OCI-LY7 (cell line): Measurements from ENCODE around the gene ZCCHC14. TPM values are rescaled to one million over a fixed set of nuclear protein-coding genes. Genes with fewer than 3 reads are reported as not detected.
A peak's percentile ranks its signal among the peaks of the same experiment; 100 is the strongest.

Experiments used
- BruUV-seq: library from RNA; stranded (reverse); fragments of 400-500 nt; replicated peaks from 2 replicates; lab custom pipeline; 2021; lab: Mats Ljungman, UMichigan
- CTCF ChIA-PET: fragments of 300-600 bp; sonication (Branson Sonifier 250); formaldehyde crosslinking; loops from one replicate; lab custom pipeline; 2022; ENCODE audit warnings: antibody characterized with exemption; ENCODE audit not compliant: unreplicated experiment; lab: Charles Lee
- POLR2A ChIA-PET: fragments of 300-600 bp; sonication (Branson Sonifier 250); formaldehyde crosslinking; loops from one replicate; lab custom pipeline; 2022; ENCODE audit warnings: antibody characterized with exemption; lab: Charles Lee
- DNase-seq: peaks from one replicate; pipeline ENCODE4 v3.0.0-alpha.2; 2015; ENCODE audit warnings: low spot score
- H2AFZ ChIP-seq: fragments of 200-600 bp; sonication (generic), shearing (Covaris generic); 2 replicates; pipeline ENCODE4 v1.6.1; 2014; ENCODE audit warnings: mild to moderate bottlenecking, antibody characterized with exemption, low read length, moderate library complexity
- H3K27ac ChIP-seq: fragments of 200-600 bp; sonication (generic); 2 replicates; pipeline ENCODE4 v1.5.1; 2014; ENCODE audit warnings: mixed run types, low read depth, mild to moderate bottlenecking, moderate library complexity, low read length, inconsistent platforms; ENCODE audit not compliant: poor library complexity, severe bottlenecking
- H3K36me3 ChIP-seq: fragments of 200-600 bp; sonication (generic); 2 replicates; pipeline ENCODE4 v1.6.1; 2014; ENCODE audit warnings: mild to moderate bottlenecking, antibody characterized with exemption, low read length, moderate library complexity, mixed read lengths; ENCODE audit not compliant: insufficient read depth
- H3K4me1 ChIP-seq: fragments of 200-600 bp; sonication (generic); 2 replicates; pipeline ENCODE4 v1.5.1; 2014; ENCODE audit warnings: mild to moderate bottlenecking, low read length; ENCODE audit not compliant: insufficient read depth, poor library complexity, severe bottlenecking
- H3K4me2 ChIP-seq: fragments of 200-600 bp; sonication (generic); 2 replicates; pipeline ENCODE4 v1.6.1; 2014; ENCODE audit warnings: mild to moderate bottlenecking, low read length
- H3K4me3 ChIP-seq: fragments of 200-600 bp; sonication (generic); 2 replicates; pipeline ENCODE4 v1.5.1; 2014; ENCODE audit warnings: mild to moderate bottlenecking, low read depth, low read length; ENCODE audit not compliant: poor library complexity, severe bottlenecking
- H3K79me2 ChIP-seq: fragments of 200-600 bp; sonication (generic); 2 replicates; pipeline ENCODE4 v1.6.1; 2016; ENCODE audit warnings: low read depth, mild to moderate bottlenecking, low read length, moderate library complexity, mixed read lengths; ENCODE audit not compliant: insufficient read depth
- H3K9me2 ChIP-seq: fragments of 200-600 bp; sonication (generic); 2 replicates; pipeline ENCODE4 v1.6.1; 2016; ENCODE audit warnings: mild to moderate bottlenecking, low read length, mixed read lengths; ENCODE audit not compliant: insufficient read depth
- H3K9me3 ChIP-seq: fragments of 200-600 bp; sonication (generic); 2 replicates; pipeline ENCODE4 v1.6.1; 2014; ENCODE audit warnings: mild to moderate bottlenecking, mixed run types, low read length, mixed read lengths
- H4K20me1 ChIP-seq: fragments of 200-600 bp; sonication (generic); 2 replicates; pipeline ENCODE4 v1.6.1; 2014; ENCODE audit warnings: mild to moderate bottlenecking, antibody characterized with exemption, low read length, moderate library complexity, mixed read lengths; ENCODE audit not compliant: insufficient read depth
- EZH2phosphoT487 ChIP-seq: fragments of 200-600 bp; sonication (generic); IDR thresholded peaks from 2 replicates; pipeline ENCODE4 v1.6.1; 2018; ENCODE audit warnings: low read depth, borderline replicate concordance, mild to moderate bottlenecking, mixed run types, antibody characterized with exemption, low read length, moderate library complexity, mixed read lengths
- intact Hi-C: fragments of 100-400 bp; cut with micrococcal nuclease; formaldehyde crosslinking; loops from one replicate; pipeline ENCODE4 v1.10.0; 2022; ENCODE audit not compliant: unreplicated experiment
- total RNA-seq, 2 experiments: library from RNA; depleted of rRNA in 1 of 2; stranded (reverse); fragments of >200 nt in 1 of 2; shearing (Covaris generic) in 1 of 2; gene quantifications; 2 replicates each; pipeline ENCODE4 v1.2.3, GENCODE V29; 2014 to 2022
- TF ChIP-seq, protein P1 (sequence below): fragments of 200-600 bp; sonication (generic); conservative IDR thresholded peaks from 2 replicates; pipeline ENCODE4 v1.5.1; 2014; ENCODE audit warnings: mild to moderate bottlenecking, antibody characterized with exemption, low read length, moderate library complexity, mixed read lengths

Gene ZCCHC14
- total RNA-seq, 2 experiments from 2014 or later, result 8.5 to 17.1 TPM

DNA sequence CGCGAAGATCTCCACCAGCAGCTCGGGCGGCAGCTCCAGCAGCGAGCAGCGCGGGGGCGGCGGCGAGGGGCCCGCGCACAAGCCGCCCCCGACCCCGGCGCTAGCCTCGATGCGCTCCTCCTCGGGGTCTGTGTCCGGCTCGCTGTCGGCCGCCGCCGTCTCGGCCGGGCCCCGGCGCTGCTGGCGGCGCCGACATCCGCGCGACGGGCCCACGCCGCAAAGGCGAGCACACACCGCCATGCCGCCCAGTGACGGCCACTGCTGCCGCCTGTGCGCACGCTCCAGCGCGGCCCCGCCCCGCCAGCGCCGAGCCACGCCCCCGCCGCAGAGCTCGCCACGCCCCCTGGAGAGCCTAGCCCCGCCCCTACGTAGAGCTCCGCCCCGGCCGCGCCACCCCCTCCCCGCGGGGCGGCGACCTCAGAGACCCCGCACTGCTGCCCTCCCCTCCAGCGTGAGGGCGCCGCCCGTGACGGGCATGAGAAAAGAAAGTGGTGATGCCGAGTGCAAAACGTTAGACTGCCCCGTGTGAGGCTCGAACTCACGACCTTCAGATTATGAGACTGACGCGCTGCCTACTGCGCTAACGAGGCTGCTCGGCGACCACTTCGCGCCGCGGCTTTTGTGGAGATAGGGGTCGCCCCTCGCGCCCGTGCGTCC, 109.2 kb downstream of the ZCCHC14 start, which contains the start of gene FBXO31:
Gene FBXO31, minus strand, starts transcription at position 272 of the 657 bp plus-strand sequence. Its CDS starts 32 bp downstream, at position 240.
- H2AFZ ChIP-seq, result peak within 1 kb of the TSS; percentile 63
- no TSS peak for BruUV-seq

DNA sequence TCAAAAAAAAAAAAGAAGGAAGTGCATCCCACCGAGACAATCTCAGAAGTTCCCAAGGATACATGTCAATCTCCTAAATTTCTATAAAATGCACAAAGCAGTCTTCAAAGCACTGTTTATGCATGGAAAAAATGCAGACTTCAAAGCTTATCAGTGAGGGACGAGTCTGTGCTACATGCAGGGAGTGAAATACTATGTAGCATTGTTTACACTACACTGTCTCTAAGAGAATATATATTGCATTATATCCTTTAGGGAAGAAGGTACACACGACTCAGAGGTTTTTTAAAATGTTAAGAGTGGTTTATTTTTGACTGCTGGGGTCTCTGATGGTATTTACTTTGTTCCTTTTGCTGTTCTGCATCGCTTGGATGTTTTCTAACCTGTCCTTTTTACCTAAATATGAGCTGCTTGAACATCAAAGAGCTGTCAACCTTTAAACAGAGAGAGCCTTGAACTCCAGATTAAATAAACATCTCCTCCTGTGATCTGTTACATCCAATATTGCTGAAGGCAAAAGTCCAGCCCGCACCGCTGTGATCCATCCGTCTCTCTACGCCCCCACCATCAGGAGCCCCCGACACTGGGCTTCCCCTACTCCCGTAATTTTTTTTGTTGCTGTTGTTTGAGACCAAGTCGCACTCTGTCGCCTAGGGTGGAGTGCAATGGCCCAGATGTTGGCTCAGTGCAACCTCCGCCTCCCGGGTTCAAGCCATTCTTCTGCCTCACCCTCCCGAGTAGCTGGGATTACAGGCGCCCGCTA, 110.6 kb downstream of the ZCCHC14 start:
- Histone ChIP-seq H4K20me1 (peaks cover 11% of the 10 kb centered on the region; the same call in 1 of the 2 replicates), H3K9me2 (no peaks in the 10 kb centered on the region), H3K36me3 (peaks cover 9% of the 10 kb centered on the region), H3K4me2 (peak overlapping the region; percentile 95), H3K4me1 (peaks cover 35% of the 10 kb centered on the region), H2AFZ (no peak overlapping the region), H3K27ac (no peak overlapping the region), H3K9me3 (no peaks in the 10 kb centered on the region), H3K79me2 (peaks cover 43% of the 10 kb centered on the region), H3K4me3 (peak overlapping the region; percentile 93)
- ChIA-PET POLR2A (interaction anchor here (0.6 to 3.8 kb wide), 3 partner anchors 26 to 1662 kb away, joined by 3 to 19 read pairs (median 3); partner anchors contain the start of gene C16orf95), CTCF (no interaction called here)
- TF ChIP-seq, protein P1, sequence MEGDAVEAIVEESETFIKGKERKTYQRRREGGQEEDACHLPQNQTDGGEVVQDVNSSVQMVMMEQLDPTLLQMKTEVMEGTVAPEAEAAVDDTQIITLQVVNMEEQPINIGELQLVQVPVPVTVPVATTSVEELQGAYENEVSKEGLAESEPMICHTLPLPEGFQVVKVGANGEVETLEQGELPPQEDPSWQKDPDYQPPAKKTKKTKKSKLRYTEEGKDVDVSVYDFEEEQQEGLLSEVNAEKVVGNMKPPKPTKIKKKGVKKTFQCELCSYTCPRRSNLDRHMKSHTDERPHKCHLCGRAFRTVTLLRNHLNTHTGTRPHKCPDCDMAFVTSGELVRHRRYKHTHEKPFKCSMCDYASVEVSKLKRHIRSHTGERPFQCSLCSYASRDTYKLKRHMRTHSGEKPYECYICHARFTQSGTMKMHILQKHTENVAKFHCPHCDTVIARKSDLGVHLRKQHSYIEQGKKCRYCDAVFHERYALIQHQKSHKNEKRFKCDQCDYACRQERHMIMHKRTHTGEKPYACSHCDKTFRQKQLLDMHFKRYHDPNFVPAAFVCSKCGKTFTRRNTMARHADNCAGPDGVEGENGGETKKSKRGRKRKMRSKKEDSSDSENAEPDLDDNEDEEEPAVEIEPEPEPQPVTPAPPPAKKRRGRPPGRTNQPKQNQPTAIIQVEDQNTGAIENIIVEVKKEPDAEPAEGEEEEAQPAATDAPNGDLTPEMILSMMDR, result no peak
- TF ChIP-seq EZH2phosphoT487, result no peak
- no peak for DNase-seq
- no TSS peak for BruUV-seq
- intact Hi-C loops, result loop anchor here (10.0 kb wide), 2 partner anchors 393 to 1477 kb away; no protein-coding TSS in a partner anchor

More for the DNA sequence above, 109.2 kb downstream of the ZCCHC14 start, which contains the start of gene FBXO31:
- peak within 1 kb of the TSS; percentile 93 for H3K4me3 ChIP-seq
- H4K20me1 ChIP-seq, result peaks cover 11% of the 10 kb centered on the region; the same call in 1 of the 2 replicates
- H3K79me2 ChIP-seq, result peaks cover 30% of the 10 kb centered on the region
- intact Hi-C loops, result loop anchor here (1.0 to 10.0 kb wide), 4 partner anchors 59 to 1479 kb away; partner anchors contain the start of gene C16orf95
- peak within 1 kb of the TSS; percentile 95 for H3K4me2 ChIP-seq
- TF ChIP-seq, protein P1, result no peak
- TF ChIP-seq EZH2phosphoT487, result no peak
- H3K27ac ChIP-seq, result peak within 1 kb of the TSS; percentile 74
- no peaks in the 10 kb centered on the region for H3K9me3 ChIP-seq
- H3K4me1 ChIP-seq, result peaks cover 48% of the 10 kb centered on the region
- no peaks in the 10 kb centered on the region for H3K9me2 ChIP-seq
- peak; percentile 90 for DNase-seq
- ChIA-PET CTCF (interaction anchor here (1.2 kb wide), 1 partner anchor 11 kb away, joined by 15 read pairs; no protein-coding TSS in a partner anchor), POLR2A (interaction anchor here (0.5 to 3.8 kb wide), 5 partner anchors 10 to 443 kb away, joined by 4 to 19 read pairs (median 5); partner anchors contain the start of gene C16orf95)
- H3K36me3 ChIP-seq, result peaks cover 5% of the 10 kb centered on the region; the same call in 1 of the 2 replicates
